ENCODE data around the gene RNF168.
"Not testable (repeated sequence)": the region's sequence is repeated elsewhere in the genome, so short reads cannot be mapped to it uniquely, and the experiment has no call there.

DNA sequence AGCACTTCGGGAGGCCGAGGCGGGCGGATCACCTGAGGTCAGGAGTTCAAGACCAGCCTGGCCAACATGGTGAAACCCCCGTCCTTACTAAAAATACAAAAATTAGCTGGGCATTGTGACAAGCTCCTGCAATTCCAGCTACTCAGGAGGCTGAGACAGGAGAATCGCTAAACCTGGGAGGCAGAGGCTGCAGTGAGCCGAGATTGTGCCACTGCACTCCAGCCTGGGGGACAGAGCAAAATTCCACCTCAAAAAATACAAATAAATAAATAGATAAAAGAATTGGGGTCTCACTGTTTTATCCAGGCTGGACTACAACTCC is 470 bp upstream of the RNF168 start:
- TF ChIP-seq, protein P1, sequence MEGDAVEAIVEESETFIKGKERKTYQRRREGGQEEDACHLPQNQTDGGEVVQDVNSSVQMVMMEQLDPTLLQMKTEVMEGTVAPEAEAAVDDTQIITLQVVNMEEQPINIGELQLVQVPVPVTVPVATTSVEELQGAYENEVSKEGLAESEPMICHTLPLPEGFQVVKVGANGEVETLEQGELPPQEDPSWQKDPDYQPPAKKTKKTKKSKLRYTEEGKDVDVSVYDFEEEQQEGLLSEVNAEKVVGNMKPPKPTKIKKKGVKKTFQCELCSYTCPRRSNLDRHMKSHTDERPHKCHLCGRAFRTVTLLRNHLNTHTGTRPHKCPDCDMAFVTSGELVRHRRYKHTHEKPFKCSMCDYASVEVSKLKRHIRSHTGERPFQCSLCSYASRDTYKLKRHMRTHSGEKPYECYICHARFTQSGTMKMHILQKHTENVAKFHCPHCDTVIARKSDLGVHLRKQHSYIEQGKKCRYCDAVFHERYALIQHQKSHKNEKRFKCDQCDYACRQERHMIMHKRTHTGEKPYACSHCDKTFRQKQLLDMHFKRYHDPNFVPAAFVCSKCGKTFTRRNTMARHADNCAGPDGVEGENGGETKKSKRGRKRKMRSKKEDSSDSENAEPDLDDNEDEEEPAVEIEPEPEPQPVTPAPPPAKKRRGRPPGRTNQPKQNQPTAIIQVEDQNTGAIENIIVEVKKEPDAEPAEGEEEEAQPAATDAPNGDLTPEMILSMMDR (IDR thresholded peaks at IDR 0.05), result not testable (repeated sequence)
- not testable (repeated sequence) for TF ChIP-seq POLR2A, POLR2AphosphoS5, EP300 (IDR thresholded peaks at IDR 0.05)

All from stomach (tissue), 4 donors.